ENCODE measurements around the gene CEMIP. TPM values are rescaled to one million over a fixed set of nuclear protein-coding genes. Genes with fewer than 3 reads are reported as not detected.

Gene CEMIP
- total RNA-seq, 3 donors from 2014 or later: under 0.01 to 0.66 (median 0.59) TPM

- TF ChIP-seq CTCF (IDR thresholded peaks at IDR 0.05): no peak
- TF ChIP-seq POLR2AphosphoS5 (IDR thresholded peaks at IDR 0.05): no peak
- no peak for TF ChIP-seq POLR2A (IDR thresholded peaks at IDR 0.05)
- intact Hi-C loops (cut with DNase I; ENCODE audit: low total_unique reads): no loop called here
- Histone ChIP-seq H3K27ac (no peak overlapping the region), H3K27me3 (peaks cover 0 to 9% of the 10 kb centered on the region in 2 donors), H3K36me3 (no peaks in the 10 kb centered on the region), H3K9me3 (no peaks in the 10 kb centered on the region), H3K4me1 (no peaks in the 10 kb centered on the region), H3K4me3 (no peak overlapping the region)
- no peak for DNase-seq (ENCODE audit: low spot score in 2 of 2)
These were observed 56.2 kb downstream of the CEMIP start for GRCh38 chr15:80835336-80835735.

- Histone ChIP-seq H3K4me1 (no peaks in the 10 kb centered on the region), H3K4me3 (no peak overlapping the region), H3K27me3 (peaks cover 0 to 13% of the 10 kb centered on the region in 2 donors), H3K36me3 (no peaks in the 10 kb centered on the region), H3K9me3 (no peaks in the 10 kb centered on the region), H3K27ac (no peak overlapping the region)
- TF ChIP-seq POLR2A (IDR thresholded peaks at IDR 0.05) (no peak), POLR2AphosphoS5 (IDR thresholded peaks at IDR 0.05) (no peak), CTCF (IDR thresholded peaks at IDR 0.05) (no peak)
- intact Hi-C loops (cut with DNase I; ENCODE audit: low total_unique reads): no loop called here
- DNase-seq (ENCODE audit: low spot score in 2 of 2): no peak
These were observed 57.1 kb downstream of the CEMIP start for GRCh38 chr15:80836223-80836622.

DNA sequence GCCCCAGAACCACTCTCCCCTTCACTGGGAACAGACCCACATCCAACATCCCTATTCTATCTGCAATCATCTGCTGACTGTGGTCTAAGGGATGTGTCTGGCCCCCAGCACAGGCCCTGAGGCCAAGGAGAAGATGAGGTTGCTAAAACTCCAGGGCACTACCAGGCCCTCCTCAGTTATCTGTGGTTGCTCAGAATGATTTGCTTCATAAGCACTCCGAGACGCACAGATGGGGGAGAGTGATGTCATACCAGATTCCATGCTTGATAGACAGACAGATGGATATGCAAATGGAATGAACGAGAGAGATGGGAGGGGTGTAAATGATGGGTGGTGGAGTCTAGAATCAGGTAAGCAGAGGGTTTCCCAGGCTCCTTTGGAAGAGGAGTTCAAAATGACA lies 57.8 kb downstream of the CEMIP start:
- H3K4me1 ChIP-seq: no peaks in the 10 kb centered on the region
- no peaks in the 10 kb centered on the region for H3K36me3 ChIP-seq
- TF ChIP-seq CTCF (IDR thresholded peaks at IDR 0.05) (no peak), POLR2AphosphoS5 (IDR thresholded peaks at IDR 0.05) (no peak), POLR2A (IDR thresholded peaks at IDR 0.05) (no peak)
- H3K27ac ChIP-seq: no peak overlapping the region
- no peaks in the 10 kb centered on the region for H3K9me3 ChIP-seq
- H3K4me3 ChIP-seq: no peak overlapping the region
- peaks cover 0 to 19% of the 10 kb centered on the region in 2 donors for H3K27me3 ChIP-seq
- no peak for DNase-seq (ENCODE audit: low spot score in 2 of 2)
- intact Hi-C loops (cut with DNase I; ENCODE audit: low total_unique reads): no loop called here

DNA sequence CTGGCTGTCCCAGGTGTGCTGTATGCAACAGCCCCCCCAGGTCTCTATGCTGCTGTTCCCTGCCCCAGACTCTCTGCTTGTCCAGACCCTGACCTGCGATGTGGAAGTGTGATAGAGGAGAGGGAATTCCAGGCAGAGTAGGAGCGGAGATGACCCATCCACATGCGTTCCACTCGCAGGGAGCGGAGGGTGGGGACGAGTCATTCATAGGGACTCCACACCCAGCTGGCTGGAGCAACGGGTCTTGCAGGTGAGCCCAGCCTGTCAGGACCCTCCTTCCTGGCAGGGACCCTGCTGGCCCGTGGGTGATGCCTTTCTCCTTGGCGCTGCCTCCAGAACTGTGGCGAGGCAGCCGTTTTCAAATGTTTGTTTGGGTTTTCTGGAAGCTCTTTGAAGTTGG lies 58.8 kb downstream of the CEMIP start:
- Histone ChIP-seq H3K9me3 (no peaks in the 10 kb centered on the region), H3K36me3 (no peaks in the 10 kb centered on the region), H3K4me1 (no peaks in the 10 kb centered on the region), H3K4me3 (no peak overlapping the region), H3K27me3 (peaks cover 0 to 19% of the 10 kb centered on the region in 2 donors), H3K27ac (no peak overlapping the region)
- DNase-seq (ENCODE audit: low spot score in 2 of 2): no peak
- TF ChIP-seq CTCF (IDR thresholded peaks at IDR 0.05) (no peak), POLR2A (IDR thresholded peaks at IDR 0.05) (no peak), POLR2AphosphoS5 (IDR thresholded peaks at IDR 0.05) (no peak)
- intact Hi-C loops (cut with DNase I; ENCODE audit: low total_unique reads): no loop called here

- intact Hi-C loops (cut with DNase I; ENCODE audit: low total_unique reads): no loop called here
- H3K4me3 ChIP-seq: no peak overlapping the region
- no peaks in the 10 kb centered on the region for H3K36me3 ChIP-seq
- peaks cover 0 to 19% of the 10 kb centered on the region in 2 donors for H3K27me3 ChIP-seq
- no peak overlapping the region for H3K27ac ChIP-seq
- H3K9me3 ChIP-seq: no peaks in the 10 kb centered on the region
- H3K4me1 ChIP-seq: no peaks in the 10 kb centered on the region
- DNase-seq (ENCODE audit: low spot score in 2 of 2): no peak
- TF ChIP-seq POLR2AphosphoS5 (IDR thresholded peaks at IDR 0.05) (no peak), POLR2A (IDR thresholded peaks at IDR 0.05) (no peak), CTCF (IDR thresholded peaks at IDR 0.05) (no peak)
These were observed 59.5 kb downstream of the CEMIP start for GRCh38 chr15:80838666-80839065.

Data from breast epithelium (tissue), 4 donors.